ENCODE data around the gene APOOL.
A peak's percentile ranks its signal among the peaks of the same experiment; 100 is the strongest.
"Not testable (repeated sequence)": the region's sequence is repeated elsewhere in the genome, so short reads cannot be mapped to it uniquely, and the experiment has no call there.

The APOOL gene, protein sequence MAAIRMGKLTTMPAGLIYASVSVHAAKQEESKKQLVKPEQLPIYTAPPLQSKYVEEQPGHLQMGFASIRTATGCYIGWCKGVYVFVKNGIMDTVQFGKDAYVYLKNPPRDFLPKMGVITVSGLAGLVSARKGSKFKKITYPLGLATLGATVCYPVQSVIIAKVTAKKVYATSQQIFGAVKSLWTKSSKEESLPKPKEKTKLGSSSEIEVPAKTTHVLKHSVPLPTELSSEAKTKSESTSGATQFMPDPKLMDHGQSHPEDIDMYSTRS

DNA sequence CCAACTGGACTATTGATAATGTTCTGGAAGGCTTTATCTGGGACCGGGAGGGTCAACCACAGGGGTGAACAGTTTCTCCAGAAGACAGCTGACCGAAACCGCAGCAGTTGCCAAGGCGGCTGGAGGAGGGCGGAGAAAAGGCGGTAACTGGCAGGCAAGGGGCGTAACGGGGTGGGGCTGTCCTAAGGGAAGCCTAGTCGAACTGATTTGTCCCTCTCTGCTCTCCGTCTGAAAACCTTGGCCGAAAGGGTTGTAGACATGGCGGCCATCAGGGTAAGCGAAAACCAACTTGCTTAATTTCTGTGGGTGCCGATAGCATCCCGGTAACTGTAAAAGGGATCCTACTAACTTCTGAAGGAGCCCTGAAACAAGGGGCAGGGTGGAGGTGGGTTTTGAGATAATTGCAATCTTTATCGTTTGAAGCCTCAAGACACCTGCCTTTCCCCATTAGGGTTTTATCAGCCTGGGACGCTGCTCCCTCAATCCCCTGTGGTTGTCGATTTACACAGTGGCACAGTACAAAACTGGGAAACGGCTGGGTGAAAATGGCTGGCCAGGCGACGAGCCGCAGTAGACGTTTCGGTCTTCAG is at the start of gene APOOL:
Gene APOOL, plus strand, starts transcription at position 223 of the 590 bp plus-strand sequence. Its CDS starts 36 bp downstream, at position 259.
- Histone ChIP-seq H3K4me3 (ENCODE audit: low read depth in 1 of 2, low read length in 2 of 2) (peak within 1 kb of the TSS; percentile 49 to 66), H3K27ac (ENCODE audit: low read depth, low read length) (peak within 1 kb of the TSS; percentile 62), H3K9ac (ENCODE audit: low read length) (peak within 1 kb of the TSS; percentile 40), H3K9me3 (ENCODE audit: low read length) (no peaks in the 10 kb centered on the region), H3K27me3 (ENCODE audit: control insufficient read depth in 1 of 2, insufficient read depth in 2 of 2, low read length in 2 of 2) (no peaks in the 10 kb centered on the region), H3K4me1 (ENCODE audit: insufficient read depth, low read length) (peaks cover 4% of the 10 kb centered on the region), H3K36me3 (ENCODE audit: insufficient read depth, low read length) (no peaks in the 10 kb centered on the region)

DNA sequence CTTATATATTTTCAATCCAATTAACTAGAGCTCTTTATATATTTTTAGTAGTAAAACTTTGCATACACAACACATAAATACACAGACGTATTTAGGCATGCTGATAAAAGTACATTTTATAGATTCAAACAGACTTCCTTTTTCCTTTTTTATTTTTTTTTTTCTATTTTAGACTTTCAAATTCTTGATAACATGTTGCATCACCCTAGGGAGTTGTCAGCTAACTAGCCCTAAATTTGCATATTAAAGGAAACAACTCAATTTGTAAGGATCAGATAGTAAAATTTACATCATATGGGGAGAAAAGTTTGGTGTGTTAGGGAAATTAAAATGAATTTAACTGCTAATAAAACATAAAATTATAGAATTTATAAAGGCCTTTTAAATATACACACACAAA is 47.4 kb upstream of the APOOL start:
- no peaks in the 10 kb centered on the region for H3K9me3 ChIP-seq (ENCODE audit: low read length)
- no peak overlapping the region for H3K27ac ChIP-seq (ENCODE audit: low read depth, low read length)
- H3K4me1 ChIP-seq (ENCODE audit: insufficient read depth, low read length), result no peaks in the 10 kb centered on the region
- H3K4me3 ChIP-seq (ENCODE audit: low read depth in 1 of 2, low read length in 2 of 2), result no peak overlapping the region
- H3K27me3 ChIP-seq (ENCODE audit: control insufficient read depth in 1 of 2, insufficient read depth in 2 of 2, low read length in 2 of 2), result no peaks in the 10 kb centered on the region
- no peaks in the 10 kb centered on the region for H3K36me3 ChIP-seq (ENCODE audit: insufficient read depth, low read length)
- H3K9ac ChIP-seq (ENCODE audit: low read length), result no peak overlapping the region

DNA sequence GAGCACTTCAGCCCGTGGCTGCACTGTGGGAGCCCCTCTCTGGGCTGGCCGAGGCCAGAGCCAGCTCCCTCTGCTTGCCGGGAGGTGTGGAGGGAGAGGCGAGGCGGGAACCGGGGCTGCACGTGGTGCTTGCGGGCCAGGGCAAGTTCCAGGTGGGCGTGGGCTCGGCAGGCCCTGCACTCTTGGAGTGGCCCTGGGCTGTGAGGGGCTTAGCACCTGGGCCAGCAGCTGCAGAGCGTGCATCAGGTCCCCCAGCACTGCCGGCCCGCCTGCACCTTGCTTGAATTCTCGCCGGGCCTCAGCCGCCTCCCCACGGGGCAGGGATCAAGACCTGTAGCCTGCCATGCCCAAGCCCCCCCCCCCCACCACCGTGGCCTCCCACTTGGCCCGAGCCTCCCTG is 28.9 kb upstream of the APOOL start:
- Histone ChIP-seq H3K9ac (ENCODE audit: low read length) (no peak overlapping the region), H3K4me3 (ENCODE audit: low read depth in 1 of 2, low read length in 2 of 2) (no peak overlapping the region), H3K36me3 (ENCODE audit: insufficient read depth, low read length) (no peaks in the 10 kb centered on the region), H3K4me1 (ENCODE audit: insufficient read depth, low read length) (no peaks in the 10 kb centered on the region), H3K27me3 (ENCODE audit: control insufficient read depth in 1 of 2, insufficient read depth in 2 of 2, low read length in 2 of 2) (no peaks in the 10 kb centered on the region), H3K27ac (ENCODE audit: low read depth, low read length) (no peak overlapping the region), H3K9me3 (ENCODE audit: low read length) (no peaks in the 10 kb centered on the region)

DNA sequence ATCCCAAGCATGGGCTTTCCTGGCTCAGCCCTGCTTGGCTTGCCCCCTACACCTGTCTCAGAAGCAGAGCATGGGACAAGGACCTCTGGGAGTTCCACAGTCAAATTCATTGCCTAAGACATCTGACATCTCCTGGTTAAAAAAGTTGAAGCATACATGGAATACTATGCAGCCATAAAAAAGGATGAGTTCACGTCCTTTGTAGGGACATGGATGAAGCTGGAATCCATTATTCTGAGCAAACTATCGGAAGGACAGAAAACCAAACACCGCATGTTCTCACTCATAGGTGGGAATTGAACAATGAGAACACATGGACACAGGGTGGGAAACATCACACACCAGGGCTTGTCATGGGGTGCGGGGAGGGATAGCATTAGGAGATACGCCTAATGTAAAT is 11.9 kb upstream of the APOOL start:
- H3K36me3 ChIP-seq (ENCODE audit: insufficient read depth, low read length); H3K9me3 ChIP-seq (ENCODE audit: low read length); H3K4me1 ChIP-seq (ENCODE audit: insufficient read depth, low read length); H3K27ac ChIP-seq (ENCODE audit: low read depth, low read length); H3K9ac ChIP-seq (ENCODE audit: low read length); H3K27me3 ChIP-seq (ENCODE audit: control insufficient read depth in 1 of 2, insufficient read depth in 2 of 2, low read length in 2 of 2); H3K4me3 ChIP-seq (ENCODE audit: low read depth in 1 of 2, low read length in 2 of 2): not testable (repeated sequence)

GRCh38 chrX:84993150-84993549 is 10.5 kb upstream of the APOOL start:
- Histone ChIP-seq H3K4me3 (ENCODE audit: low read depth in 1 of 2, low read length in 2 of 2) (no peak overlapping the region), H3K9me3 (ENCODE audit: low read length) (no peaks in the 10 kb centered on the region), H3K36me3 (ENCODE audit: insufficient read depth, low read length) (no peaks in the 10 kb centered on the region), H3K27ac (ENCODE audit: low read depth, low read length) (no peak overlapping the region), H3K9ac (ENCODE audit: low read length) (no peak overlapping the region), H3K4me1 (ENCODE audit: insufficient read depth, low read length) (no peaks in the 10 kb centered on the region), H3K27me3 (ENCODE audit: control insufficient read depth in 1 of 2, insufficient read depth in 2 of 2, low read length in 2 of 2) (no peaks in the 10 kb centered on the region)

GRCh38 chrX:85001344-85001743 is 2.3 kb upstream of the APOOL start:
- H3K36me3 ChIP-seq (ENCODE audit: insufficient read depth, low read length), result no peaks in the 10 kb centered on the region
- no peaks in the 10 kb centered on the region for H3K27me3 ChIP-seq (ENCODE audit: control insufficient read depth in 1 of 2, insufficient read depth in 2 of 2, low read length in 2 of 2)
- H3K9me3 ChIP-seq (ENCODE audit: low read length), result no peaks in the 10 kb centered on the region
- no peak overlapping the region for H3K9ac ChIP-seq (ENCODE audit: low read length)
- H3K4me1 ChIP-seq (ENCODE audit: insufficient read depth, low read length), result peaks cover 4% of the 10 kb centered on the region
- no peak overlapping the region for H3K27ac ChIP-seq (ENCODE audit: low read depth, low read length)
- no peak overlapping the region for H3K4me3 ChIP-seq (ENCODE audit: low read depth in 1 of 2, low read length in 2 of 2)

DNA sequence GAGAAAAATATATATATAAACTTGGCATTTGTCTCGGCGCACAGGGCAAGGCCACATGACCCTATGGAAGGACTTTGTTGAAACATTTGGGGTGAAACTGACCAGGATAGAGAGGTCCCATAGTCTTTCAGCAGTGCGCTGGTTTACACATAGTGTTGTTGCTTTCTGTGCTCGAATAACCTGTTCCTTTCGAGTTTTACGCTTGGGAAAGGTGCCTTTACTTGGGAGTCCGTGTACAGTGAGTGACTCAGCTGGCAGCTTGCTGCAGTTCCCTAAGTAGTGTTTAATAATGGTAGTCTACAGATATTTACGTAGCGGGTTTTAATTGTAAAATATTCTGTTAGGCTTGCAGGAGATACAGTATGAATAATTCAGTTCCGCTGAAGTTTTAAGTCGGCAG is 578 bp downstream of the APOOL start:
- Histone ChIP-seq H3K4me3 (ENCODE audit: low read depth in 1 of 2, low read length in 2 of 2) (peak overlapping the region; percentile 49 to 66), H3K9ac (ENCODE audit: low read length) (peak overlapping the region; percentile 40), H3K27me3 (ENCODE audit: control insufficient read depth in 1 of 2, insufficient read depth in 2 of 2, low read length in 2 of 2) (no peaks in the 10 kb centered on the region), H3K4me1 (ENCODE audit: insufficient read depth, low read length) (peaks cover 4% of the 10 kb centered on the region), H3K9me3 (ENCODE audit: low read length) (no peaks in the 10 kb centered on the region), H3K27ac (ENCODE audit: low read depth, low read length) (peak overlapping the region; percentile 62), H3K36me3 (ENCODE audit: insufficient read depth, low read length) (no peaks in the 10 kb centered on the region)

DNA sequence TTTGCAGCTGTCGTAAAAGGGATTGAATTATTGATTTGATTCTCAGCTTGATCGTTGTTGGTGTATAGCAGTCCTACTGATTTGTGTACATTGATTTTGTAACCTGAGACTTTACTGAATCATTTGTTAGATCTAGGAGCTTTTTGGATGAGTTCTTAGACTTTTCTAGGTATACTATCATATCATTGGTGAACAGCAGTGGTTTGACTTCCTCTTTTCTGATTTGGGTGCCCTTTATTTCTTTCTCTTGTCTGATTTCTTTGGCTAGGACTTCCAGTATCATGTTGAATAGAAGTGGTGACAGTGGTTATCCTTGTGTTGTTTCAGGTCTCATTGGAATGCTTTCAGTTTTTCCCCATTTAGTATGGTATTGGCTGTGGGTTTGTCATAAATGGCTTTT is 8.4 kb downstream of the APOOL start:
- Histone ChIP-seq H3K9ac (ENCODE audit: low read length) (no peak overlapping the region), H3K36me3 (ENCODE audit: insufficient read depth, low read length) (no peaks in the 10 kb centered on the region), H3K27ac (ENCODE audit: low read depth, low read length) (no peak overlapping the region), H3K9me3 (ENCODE audit: low read length) (no peaks in the 10 kb centered on the region), H3K4me3 (ENCODE audit: low read depth in 1 of 2, low read length in 2 of 2) (no peak overlapping the region), H3K4me1 (ENCODE audit: insufficient read depth, low read length) (no peaks in the 10 kb centered on the region), H3K27me3 (ENCODE audit: control insufficient read depth in 1 of 2, insufficient read depth in 2 of 2, low read length in 2 of 2) (no peaks in the 10 kb centered on the region)

DNA sequence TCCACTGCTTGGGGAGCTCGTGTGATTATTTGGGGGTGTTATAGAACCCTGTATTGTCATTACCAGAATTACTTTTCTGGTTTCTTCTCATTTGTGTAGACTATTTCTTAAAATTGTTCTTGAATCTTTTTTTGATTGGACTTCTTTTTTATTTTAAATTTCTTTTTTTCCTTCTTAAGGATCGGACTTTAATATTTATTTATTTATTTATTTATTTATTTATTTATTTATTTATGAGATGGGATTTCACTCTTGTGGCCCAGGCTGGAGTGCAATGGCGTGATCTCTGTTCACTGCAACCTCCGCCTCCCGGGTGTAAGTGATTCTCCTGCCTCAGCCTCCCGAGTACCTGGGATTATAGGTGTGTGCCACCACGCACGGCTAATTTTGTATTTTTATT is 11.7 kb downstream of the APOOL start:
- H3K9ac ChIP-seq (ENCODE audit: low read length); H3K9me3 ChIP-seq (ENCODE audit: low read length); H3K4me3 ChIP-seq (ENCODE audit: low read depth in 1 of 2, low read length in 2 of 2); H3K27me3 ChIP-seq (ENCODE audit: control insufficient read depth in 1 of 2, insufficient read depth in 2 of 2, low read length in 2 of 2); H3K36me3 ChIP-seq (ENCODE audit: insufficient read depth, low read length); H3K27ac ChIP-seq (ENCODE audit: low read depth, low read length); H3K4me1 ChIP-seq (ENCODE audit: insufficient read depth, low read length): not testable (repeated sequence)

- H3K9ac ChIP-seq (ENCODE audit: low read length), result no peak overlapping the region
Observed at GRCh38 chrX:85017721-85018120, 14.0 kb downstream of the APOOL start.

DNA sequence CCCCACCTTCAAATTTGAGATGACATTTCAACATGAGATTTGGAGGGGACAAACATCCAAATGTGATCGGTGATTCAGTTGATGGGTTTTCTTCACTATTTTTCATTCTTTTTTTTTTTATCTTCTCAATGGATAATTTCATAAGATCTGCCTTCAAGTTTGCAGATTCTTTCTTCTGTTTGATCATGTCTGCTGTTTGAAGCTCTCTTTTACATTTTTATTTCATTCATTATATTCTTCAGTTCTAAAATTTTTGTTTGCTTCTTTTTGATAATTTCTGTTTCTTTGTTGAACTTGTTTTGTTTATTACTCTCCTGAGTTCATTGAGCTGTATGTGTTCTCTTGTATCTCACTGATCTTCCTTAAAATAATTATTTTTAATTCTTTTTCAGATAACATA is 14.8 kb downstream of the APOOL start:
- Histone ChIP-seq H3K9me3 (ENCODE audit: low read length) (no peaks in the 10 kb centered on the region), H3K9ac (ENCODE audit: low read length) (no peak overlapping the region)

More at GRCh38 chrX:85017721-85018120, 14.0 kb downstream of the APOOL start:
- Histone ChIP-seq H3K27ac (ENCODE audit: low read depth, low read length) (no peak overlapping the region), H3K36me3 (ENCODE audit: insufficient read depth, low read length) (no peaks in the 10 kb centered on the region), H3K9me3 (ENCODE audit: low read length) (no peaks in the 10 kb centered on the region), H3K4me1 (ENCODE audit: insufficient read depth, low read length) (no peaks in the 10 kb centered on the region), H3K27me3 (ENCODE audit: control insufficient read depth in 1 of 2, insufficient read depth in 2 of 2, low read length in 2 of 2) (peaks cover 5% of the 10 kb centered on the region in 2 donors), H3K4me3 (ENCODE audit: low read depth in 1 of 2, low read length in 2 of 2) (no peak overlapping the region)

DNA sequence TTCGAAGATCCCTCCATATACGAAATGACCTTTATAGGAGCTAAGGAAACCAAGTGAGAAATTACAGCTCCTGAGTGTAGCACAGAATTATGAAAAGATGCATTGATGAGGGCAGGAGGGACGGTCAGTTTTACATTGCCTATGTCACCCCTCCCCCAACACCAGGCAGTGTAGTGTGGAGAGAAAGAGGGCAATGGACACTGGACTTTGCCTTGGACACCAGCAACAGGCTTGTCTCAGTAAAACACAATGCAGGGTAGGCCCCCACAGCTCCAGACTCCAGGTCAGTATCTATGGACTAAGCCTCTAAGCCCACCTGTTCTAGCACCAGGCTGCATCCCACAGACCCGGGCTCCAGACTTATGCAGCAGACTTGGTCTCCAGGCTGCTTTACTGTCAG is 16.5 kb downstream of the APOOL start:
- no peak overlapping the region for H3K9ac ChIP-seq (ENCODE audit: low read length)
- H3K36me3 ChIP-seq (ENCODE audit: insufficient read depth, low read length), result no peaks in the 10 kb centered on the region
- no peaks in the 10 kb centered on the region for H3K4me1 ChIP-seq (ENCODE audit: insufficient read depth, low read length)
- no peak overlapping the region for H3K4me3 ChIP-seq (ENCODE audit: low read depth in 1 of 2, low read length in 2 of 2)
- H3K9me3 ChIP-seq (ENCODE audit: low read length), result no peaks in the 10 kb centered on the region
- H3K27me3 ChIP-seq (ENCODE audit: control insufficient read depth in 1 of 2, insufficient read depth in 2 of 2, low read length in 2 of 2), result peaks cover 5% of the 10 kb centered on the region in 2 donors
- no peak overlapping the region for H3K27ac ChIP-seq (ENCODE audit: low read depth, low read length)

More for the DNA sequence above, 14.8 kb downstream of the APOOL start:
- Histone ChIP-seq H3K36me3 (ENCODE audit: insufficient read depth, low read length) (no peaks in the 10 kb centered on the region), H3K4me1 (ENCODE audit: insufficient read depth, low read length) (no peaks in the 10 kb centered on the region), H3K27me3 (ENCODE audit: control insufficient read depth in 1 of 2, insufficient read depth in 2 of 2, low read length in 2 of 2) (peaks cover 5% of the 10 kb centered on the region in 2 donors), H3K4me3 (ENCODE audit: low read depth in 1 of 2, low read length in 2 of 2) (no peak overlapping the region), H3K27ac (ENCODE audit: low read depth, low read length) (no peak overlapping the region)
